SK-N-SH (cell line): ENCODE results near the gene SUFU. TPM values are rescaled to one million over a fixed set of nuclear protein-coding genes. Genes with fewer than 3 reads are reported as not detected.

ENCODE experiments used
- CTCF ChIA-PET: fragments of 300-600, 350-600 bp; formaldehyde crosslinking; extraction: SDS; loops from one replicate; lab custom pipeline; 2021; lab: Yijun Ruan, JAX
- POLR2A ChIA-PET: fragments of 350-600 bp; sonication (Branson Sonifier 250); formaldehyde crosslinking; extraction: SDS; loops from one replicate; lab custom pipeline; 2020; ENCODE audit warnings: antibody characterized with exemption, inconsistent platforms; lab: Yijun Ruan, JAX
- DNase-seq: peaks from one replicate; pipeline ENCODE4 v3.0.0; 2012
- H2AFZ ChIP-seq: fragments of 200-600 bp; sonication (generic); 2 replicates; pipeline ENCODE4 v1.8.1; 2016; ENCODE audit warnings: antibody characterized with exemption, mild to moderate bottlenecking, low read depth
- H3F3A ChIP-seq: fragments of 200-600 bp; sonication (generic); replicated peaks from 2 replicates; pipeline ENCODE3; 2016; ENCODE audit warnings: antibody characterized with exemption, mild to moderate bottlenecking; ENCODE audit not compliant: insufficient read depth
- H3K27ac ChIP-seq, 2 experiments: fragments of 200-500 bp in 1 of 2; fragments of 200-600 bp in 1 of 2; sonication (Bioruptor generic) in 1 of 2; sonication (generic), shearing (Covaris generic) in 1 of 2; 2 replicates each; pipeline versions ENCODE4 v1.5.1 to v1.6.1; 2014 to 2016; ENCODE audit warnings: low read depth in 2 of 2, inconsistent platforms in 1 of 2, low read length in 1 of 2, mild to moderate bottlenecking in 1 of 2, mixed read lengths in 1 of 2
- H3K27me3 ChIP-seq: fragments of 200-600 bp; sonication (generic), shearing (Covaris generic); 2 replicates; pipeline ENCODE4 v1.6.1; 2016; ENCODE audit warnings: mixed run types; ENCODE audit not compliant: insufficient read depth
- H3K36me3 ChIP-seq, 2 experiments: fragments of 200-500 bp in 1 of 2; fragments of 200-600 bp in 1 of 2; sonication (Bioruptor generic) in 1 of 2; sonication (generic) in 1 of 2; replicated peaks in 1 of 2; 2 replicates each; pipeline versions ENCODE3 to v1.5.1; 2014 to 2016; ENCODE audit warnings: low read length in 1 of 2, mild to moderate bottlenecking in 1 of 2; ENCODE audit not compliant: insufficient read depth in 2 of 2, control insufficient read depth in 1 of 2
- H3K4me1 ChIP-seq, 2 experiments: fragments of 200-500 bp in 1 of 2; fragments of 200-600 bp in 1 of 2; sonication (Bioruptor generic) in 1 of 2; sonication (generic), shearing (Covaris generic) in 1 of 2; 2 replicates each; pipeline versions ENCODE4 v1.5.1 to v1.6.1; 2014 to 2016; ENCODE audit warnings: low read depth in 1 of 2, low read length in 1 of 2, mixed run types in 1 of 2; ENCODE audit not compliant: insufficient read depth in 2 of 2, control insufficient read depth in 1 of 2
- H3K4me2 ChIP-seq: fragments of 200-600 bp; sonication (generic), shearing (Covaris generic); 2 replicates; pipeline ENCODE4 v1.6.1; 2017; ENCODE audit warnings: mixed run types
- H3K4me3 ChIP-seq, 2 experiments: fragments of 200-500 bp in 1 of 2; fragments of 200-600 bp in 1 of 2; sonication (Bioruptor generic) in 1 of 2; sonication (generic), shearing (Covaris generic) in 1 of 2; 2 replicates each; pipeline versions ENCODE4 v1.5.1 to v1.8.1; 2014 to 2016; ENCODE audit warnings: low read depth in 2 of 2, inconsistent platforms in 1 of 2, low read length in 1 of 2, mild to moderate bottlenecking in 1 of 2, mixed read lengths in 1 of 2, moderate library complexity in 1 of 2
- H3K79me2 ChIP-seq: fragments of 200-600 bp; sonication (generic); 2 replicates; pipeline ENCODE4 v1.8.1; 2017; ENCODE audit warnings: mild to moderate bottlenecking; ENCODE audit not compliant: insufficient read depth
- H3K9ac ChIP-seq: fragments of 200-600 bp; sonication (generic); 2 replicates; pipeline ENCODE4 v1.6.1; 2017; ENCODE audit warnings: mixed run types
- H3K9me2 ChIP-seq: fragments of 200-600 bp; sonication (generic); 2 replicates; pipeline ENCODE4 v1.6.1; 2017; ENCODE audit warnings: mixed run types
- H3K9me3 ChIP-seq: fragments of 200-600 bp; sonication (generic); 2 replicates; pipeline ENCODE4 v1.6.1; 2017; ENCODE audit warnings: mixed run types, mild to moderate bottlenecking, moderate library complexity
- H4K20me1 ChIP-seq: fragments of 200-600 bp; sonication (generic); 2 replicates; pipeline ENCODE4 v1.6.1; 2017; ENCODE audit warnings: mild to moderate bottlenecking, mixed run types; ENCODE audit not compliant: insufficient read depth
- ELF1 ChIP-seq: IDR thresholded peaks from 2 replicates; pipeline ENCODE4 v1.4.0; 2012
- EZH2phosphoT487 ChIP-seq: fragments of 200-600 bp; sonication (generic); IDR thresholded peaks from 2 replicates; pipeline ENCODE4 v1.6.1; 2017; ENCODE audit warnings: low read depth, mixed run types, mild to moderate bottlenecking, antibody characterized with exemption, moderate library complexity, borderline replicate concordance
- FOSL2 ChIP-seq: IDR thresholded peaks from 2 replicates; pipeline ENCODE4 v1.4.0; 2012; ENCODE audit warnings: low read depth, mild to moderate bottlenecking, moderate library complexity, borderline replicate concordance
- FOXJ3 ChIP-seq: sonication (generic); formaldehyde crosslinking; IDR thresholded peaks from 2 replicates; pipeline ENCODE4 v1.5.1; 2020; ENCODE audit warnings: mild to moderate bottlenecking, missing genetic modification reagents
- GABPA ChIP-seq: IDR thresholded peaks from 2 replicates; pipeline ENCODE4 v1.4.0; 2012; ENCODE audit warnings: low read depth, mild to moderate bottlenecking
- NFIC ChIP-seq: IDR thresholded peaks from 2 replicates; pipeline ENCODE4 v1.4.0; 2012; ENCODE audit warnings: borderline replicate concordance
- NRF1 ChIP-seq: IDR thresholded peaks from 2 replicates; pipeline ENCODE4 v1.6.1; 2012; ENCODE audit warnings: low read depth, mild to moderate bottlenecking, low read length
- RAD21 ChIP-seq: IDR thresholded peaks from 2 replicates; pipeline ENCODE4 v1.6.1; 2012; ENCODE audit warnings: mild to moderate bottlenecking, low read length
- RCOR1 ChIP-seq: fragments of 150-350 bp; IDR thresholded peaks from 2 replicates; pipeline ENCODE4 v1.6.1; 2017; ENCODE audit warnings: antibody characterized with exemption, low read length
- SIN3A ChIP-seq: IDR thresholded peaks from 2 replicates; pipeline ENCODE4 v1.6.1; 2012; ENCODE audit warnings: low read depth, mild to moderate bottlenecking, low read length, moderate library complexity, borderline replicate concordance
- WGBS: methylation state at CpG from one replicate; pipeline ENCODE4 v1.1.6; 2017; ENCODE audit warnings: low lambda C conversion rate; 5-methylcytosine and 5-hydroxymethylcytosine counted together
- polyA plus RNA-seq, 3 experiments: library from polyadenylated mRNA; depleted of rRNA; stranded (reverse); fragments of >200 nt; gene quantifications; 2 replicates each; pipeline ENCODE4 v1.2.3, GENCODE V29; 2012
- TF ChIP-seq, protein P1 (sequence below): IDR thresholded peaks from 2 replicates; pipeline ENCODE4 v1.4.0; 2012; ENCODE audit warnings: low read depth, borderline replicate concordance
- TF ChIP-seq, protein P2 (sequence below): fragments of 150-350 bp; IDR thresholded peaks from 2 replicates; pipeline ENCODE4 v1.6.1; 2017; ENCODE audit warnings: antibody characterized with exemption, low read length, low read depth, borderline replicate concordance
- TF ChIP-seq, protein P3 (sequence below): fragments of 200-600 bp; sonication (generic); IDR thresholded peaks from 2 replicates; pipeline ENCODE4 v1.6.1; 2017; ENCODE audit warnings: antibody characterized with exemption, mild to moderate bottlenecking, moderate library complexity
- TF ChIP-seq, protein P4 (sequence below): IDR thresholded peaks from 2 replicates; pipeline ENCODE4; 2012

SUFU gene
- polyA plus RNA-seq, 1 of the 3 experiments (the other 2 are of a cell fraction) = 5.7 TPM

DNA sequence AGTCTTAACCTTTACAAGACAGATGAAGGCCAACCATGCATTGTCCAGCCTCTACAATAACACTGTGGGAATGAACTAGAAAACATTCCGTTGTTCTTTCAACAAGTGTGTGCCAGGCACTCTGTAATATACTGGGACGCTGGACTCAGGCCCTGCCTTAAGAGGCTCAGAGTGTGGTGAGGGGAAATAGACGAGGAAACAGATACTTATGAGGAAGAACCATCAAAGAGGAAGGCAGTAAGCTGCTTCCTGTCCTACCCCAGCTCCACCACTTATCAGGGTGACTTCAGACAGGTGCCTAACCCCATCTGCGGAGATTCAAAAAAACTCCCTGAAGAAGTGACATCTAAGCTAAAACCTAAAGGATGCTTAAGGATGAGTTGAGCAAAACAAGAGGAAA is 131.6 kb downstream of the SUFU start:
- 91% methylated on average over 4 of the region's 4 CpGs for WGBS
- no peak overlapping the region for H3K9ac ChIP-seq
- no peaks in the 10 kb centered on the region for H3K79me2 ChIP-seq
- TF ChIP-seq NFIC (no peak), RCOR1 (no peak), RAD21 (no peak), NRF1 (no peak)
- TF ChIP-seq, protein P1, sequence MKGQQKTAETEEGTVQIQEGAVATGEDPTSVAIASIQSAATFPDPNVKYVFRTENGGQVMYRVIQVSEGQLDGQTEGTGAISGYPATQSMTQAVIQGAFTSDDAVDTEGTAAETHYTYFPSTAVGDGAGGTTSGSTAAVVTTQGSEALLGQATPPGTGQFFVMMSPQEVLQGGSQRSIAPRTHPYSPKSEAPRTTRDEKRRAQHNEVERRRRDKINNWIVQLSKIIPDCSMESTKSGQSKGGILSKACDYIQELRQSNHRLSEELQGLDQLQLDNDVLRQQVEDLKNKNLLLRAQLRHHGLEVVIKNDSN = no peak
- TF ChIP-seq, protein P2, sequence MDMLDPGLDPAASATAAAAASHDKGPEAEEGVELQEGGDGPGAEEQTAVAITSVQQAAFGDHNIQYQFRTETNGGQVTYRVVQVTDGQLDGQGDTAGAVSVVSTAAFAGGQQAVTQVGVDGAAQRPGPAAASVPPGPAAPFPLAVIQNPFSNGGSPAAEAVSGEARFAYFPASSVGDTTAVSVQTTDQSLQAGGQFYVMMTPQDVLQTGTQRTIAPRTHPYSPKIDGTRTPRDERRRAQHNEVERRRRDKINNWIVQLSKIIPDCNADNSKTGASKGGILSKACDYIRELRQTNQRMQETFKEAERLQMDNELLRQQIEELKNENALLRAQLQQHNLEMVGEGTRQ = no peak
- ChIA-PET CTCF (interaction anchor here (1.9 kb wide), 1 partner anchor 10 kb away, joined by 7 read pairs; no protein-coding TSS in a partner anchor), POLR2A (no interaction called here)
- no peaks in the 10 kb centered on the region for H3K27me3 ChIP-seq
- peaks cover 23% of the 10 kb centered on the region for H3F3A ChIP-seq
- peaks cover 0 to 2% of the 10 kb centered on the region in 2 experiments for H3K36me3 ChIP-seq
- no peaks in the 10 kb centered on the region for H3K9me2 ChIP-seq
- no peaks in the 10 kb centered on the region for H3K9me3 ChIP-seq
- no peak overlapping the region; the same call in 1 of the 2 replicates for H2AFZ ChIP-seq
- no peak overlapping the region for H3K4me3 ChIP-seq
- no peaks in the 10 kb centered on the region for H4K20me1 ChIP-seq
- peaks cover 30 to 49% of the 10 kb centered on the region in 2 experiments; a peak in 3 of 4 replicates for H3K4me1 ChIP-seq
- 0 out of 4 replicates have a peak overlapping the region, but pooled peaks of 1 of the 2 experiments have one; percentile 91 for H3K27ac ChIP-seq
- no peak overlapping the region for H3K4me2 ChIP-seq
- no peak for DNase-seq

DNA sequence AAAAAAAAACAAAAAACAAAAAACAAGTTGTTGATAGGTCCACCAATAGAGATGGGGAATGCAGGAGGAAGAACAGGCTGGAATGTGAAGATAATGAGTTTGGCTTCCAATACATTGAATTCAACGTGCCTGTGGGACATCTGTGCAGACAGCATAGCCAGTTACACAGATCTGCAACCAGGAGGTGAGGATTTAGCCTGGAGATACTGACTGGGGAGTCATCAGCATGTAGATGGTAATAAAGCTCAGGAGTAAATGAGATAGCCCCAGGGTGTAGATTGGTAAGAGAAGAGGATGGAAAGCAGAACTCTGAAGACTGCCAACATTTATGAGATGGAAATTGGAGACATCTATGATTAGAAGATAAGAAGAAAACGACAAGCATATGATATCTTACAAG is 135.8 kb downstream of the SUFU start:
- Histone ChIP-seq H3F3A (peaks cover 14% of the 10 kb centered on the region), H3K79me2 (peaks cover 16% of the 10 kb centered on the region; the same call in 1 of the 2 replicates), H3K9me2 (no peaks in the 10 kb centered on the region), H3K4me3 (no peak overlapping the region), H2AFZ (no peak overlapping the region), H3K9ac (no peak overlapping the region), H3K9me3 (no peaks in the 10 kb centered on the region), H3K36me3 (no peaks in the 10 kb centered on the region), H3K4me2 (no peak overlapping the region), H4K20me1 (peaks cover 2% of the 10 kb centered on the region; the same call in 1 of the 2 replicates), H3K27ac (no peak overlapping the region; a peak in 1 of 4 replicates), H3K27me3 (no peaks in the 10 kb centered on the region), H3K4me1 (peaks cover 6 to 11% of the 10 kb centered on the region in 2 experiments)
- WGBS = 48% methylated on average over 2 of the region's 2 CpGs
- no peak for DNase-seq
- no peak for TF ChIP-seq SIN3A
- no peak for TF ChIP-seq RAD21
- TF ChIP-seq FOSL2 = no peak
- TF ChIP-seq FOXJ3 (CRISPR knock-in tag) = no peak
- no peak for TF ChIP-seq ELF1
- TF ChIP-seq, protein P3, sequence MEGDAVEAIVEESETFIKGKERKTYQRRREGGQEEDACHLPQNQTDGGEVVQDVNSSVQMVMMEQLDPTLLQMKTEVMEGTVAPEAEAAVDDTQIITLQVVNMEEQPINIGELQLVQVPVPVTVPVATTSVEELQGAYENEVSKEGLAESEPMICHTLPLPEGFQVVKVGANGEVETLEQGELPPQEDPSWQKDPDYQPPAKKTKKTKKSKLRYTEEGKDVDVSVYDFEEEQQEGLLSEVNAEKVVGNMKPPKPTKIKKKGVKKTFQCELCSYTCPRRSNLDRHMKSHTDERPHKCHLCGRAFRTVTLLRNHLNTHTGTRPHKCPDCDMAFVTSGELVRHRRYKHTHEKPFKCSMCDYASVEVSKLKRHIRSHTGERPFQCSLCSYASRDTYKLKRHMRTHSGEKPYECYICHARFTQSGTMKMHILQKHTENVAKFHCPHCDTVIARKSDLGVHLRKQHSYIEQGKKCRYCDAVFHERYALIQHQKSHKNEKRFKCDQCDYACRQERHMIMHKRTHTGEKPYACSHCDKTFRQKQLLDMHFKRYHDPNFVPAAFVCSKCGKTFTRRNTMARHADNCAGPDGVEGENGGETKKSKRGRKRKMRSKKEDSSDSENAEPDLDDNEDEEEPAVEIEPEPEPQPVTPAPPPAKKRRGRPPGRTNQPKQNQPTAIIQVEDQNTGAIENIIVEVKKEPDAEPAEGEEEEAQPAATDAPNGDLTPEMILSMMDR = no peak
- TF ChIP-seq RCOR1 = no peak
- no peak for TF ChIP-seq GABPA
- TF ChIP-seq, protein P4, sequence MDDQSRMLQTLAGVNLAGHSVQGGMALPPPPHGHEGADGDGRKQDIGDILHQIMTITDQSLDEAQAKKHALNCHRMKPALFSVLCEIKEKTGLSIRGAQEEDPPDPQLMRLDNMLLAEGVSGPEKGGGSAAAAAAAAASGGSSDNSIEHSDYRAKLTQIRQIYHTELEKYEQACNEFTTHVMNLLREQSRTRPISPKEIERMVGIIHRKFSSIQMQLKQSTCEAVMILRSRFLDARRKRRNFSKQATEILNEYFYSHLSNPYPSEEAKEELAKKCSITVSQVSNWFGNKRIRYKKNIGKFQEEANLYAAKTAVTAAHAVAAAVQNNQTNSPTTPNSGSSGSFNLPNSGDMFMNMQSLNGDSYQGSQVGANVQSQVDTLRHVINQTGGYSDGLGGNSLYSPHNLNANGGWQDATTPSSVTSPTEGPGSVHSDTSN = no peak
- TF ChIP-seq EZH2phosphoT487 = no peak
- ChIA-PET POLR2A (no interaction called here), CTCF (interaction anchor here (1.1 to 1.3 kb wide), 2 partner anchors 9 to 137 kb away, joined by 3 to 4 read pairs; partner anchors contain the start of gene ACTR1A)
